ENCODE data around the gene GNA14. TPM values are rescaled to one million over a fixed set of nuclear protein-coding genes. Genes with fewer than 3 reads are reported as not detected.

GNA14 gene
- total and polyA plus RNA-seq, 2 donors (not counting 1 experiment from before 2014, with no cell fraction given), result 0.50 to 0.52 TPM

- Histone ChIP-seq H3K4me2 (ENCODE audit: extremely low read depth, insufficient read depth, low read length) (no peak overlapping the region), H3K9ac (ENCODE audit: insufficient read depth, low read length) (no peak overlapping the region), H2AFZ (ENCODE audit: low read length) (no peak overlapping the region), H3K27me3 (ENCODE audit: control insufficient read depth, insufficient read depth, low read length) (no peaks in the 10 kb centered on the region), H4K20me1 (ENCODE audit: control insufficient read depth, extremely low read depth, insufficient read depth, low read length) (no peaks in the 10 kb centered on the region), H3K4me1 (ENCODE audit: control insufficient read depth, extremely low read depth, insufficient read depth, low read length) (no peaks in the 10 kb centered on the region), H3K9me3 (ENCODE audit: control insufficient read depth, insufficient read depth, low read depth, low read length) (no peaks in the 10 kb centered on the region), H3K4me3 (replicated peaks in 1 of 4; ENCODE audit: control extremely low read depth in 1 of 4, insufficient read depth in 1 of 4, low read depth in 3 of 4, low read length in 4 of 4) (no peak overlapping the region), H3K36me3 (ENCODE audit: control insufficient read depth, insufficient read depth, low read length) (no peaks in the 10 kb centered on the region), H3K79me2 (ENCODE audit: control insufficient read depth, insufficient read depth, low read length) (no peaks in the 10 kb centered on the region), H3K27ac (ENCODE audit: insufficient read depth, low read length) (no peak overlapping the region)
- TF ChIP-seq CTCF (conservative IDR thresholded peaks at IDR 0.05 in 1 of 2, IDR thresholded peaks at IDR 0.05 in 1 of 2; ENCODE audit: low read depth in 1 of 2, low read length in 2 of 2) (no peak), EZH2 (IDR thresholded peaks at IDR 0.05; ENCODE audit: low read length, missing control alignments) (no peak)
- DNase-seq (ENCODE audit: low read depth in 2 of 2), result peak in 1 of 2 donors; percentile 82
Observed at GRCh38 chr9:77475641-77476473, 172.3 kb downstream of the GNA14 start.

- Histone ChIP-seq H3K27me3 (ENCODE audit: control insufficient read depth, insufficient read depth, low read length) (no peaks in the 10 kb centered on the region), H3K36me3 (ENCODE audit: control insufficient read depth, insufficient read depth, low read length) (no peaks in the 10 kb centered on the region), H3K4me1 (ENCODE audit: control insufficient read depth, extremely low read depth, insufficient read depth, low read length) (no peaks in the 10 kb centered on the region), H2AFZ (ENCODE audit: low read length) (no peak overlapping the region), H4K20me1 (ENCODE audit: control insufficient read depth, extremely low read depth, insufficient read depth, low read length) (no peaks in the 10 kb centered on the region), H3K9ac (ENCODE audit: insufficient read depth, low read length) (no peak overlapping the region), H3K4me3 (replicated peaks in 1 of 4; ENCODE audit: control extremely low read depth in 1 of 4, insufficient read depth in 1 of 4, low read depth in 3 of 4, low read length in 4 of 4) (no peak overlapping the region), H3K27ac (ENCODE audit: insufficient read depth, low read length) (no peak overlapping the region), H3K9me3 (ENCODE audit: control insufficient read depth, insufficient read depth, low read depth, low read length) (no peaks in the 10 kb centered on the region), H3K4me2 (ENCODE audit: extremely low read depth, insufficient read depth, low read length) (no peak overlapping the region), H3K79me2 (ENCODE audit: control insufficient read depth, insufficient read depth, low read length) (no peaks in the 10 kb centered on the region)
- TF ChIP-seq CTCF (conservative IDR thresholded peaks at IDR 0.05 in 1 of 2, IDR thresholded peaks at IDR 0.05 in 1 of 2; ENCODE audit: low read depth in 1 of 2, low read length in 2 of 2) (no peak), EZH2 (IDR thresholded peaks at IDR 0.05; ENCODE audit: low read length, missing control alignments) (no peak)
- DNase-seq (ENCODE audit: low read depth in 2 of 2), result no peak
Observed at GRCh38 chr9:77474936-77475335, 173.2 kb downstream of the GNA14 start.

DNA sequence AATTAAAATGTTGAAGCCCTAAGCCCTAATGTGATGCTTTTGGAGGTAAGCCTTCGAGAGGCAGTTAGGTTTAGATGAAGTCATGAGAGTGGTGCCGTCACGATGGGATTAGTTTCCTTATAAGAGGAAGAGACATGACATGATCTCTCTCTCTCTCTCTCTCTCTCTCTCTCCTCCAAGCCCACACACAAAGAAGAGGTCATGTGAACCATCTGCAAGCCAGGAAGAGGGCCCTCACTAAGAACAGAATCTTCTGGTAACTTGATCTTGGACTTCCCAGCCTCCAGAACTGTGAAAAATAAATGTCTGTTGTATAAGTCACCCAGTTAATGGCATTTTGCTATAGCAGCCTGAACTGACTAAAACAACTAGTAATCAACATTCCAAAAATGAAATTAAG lies 175.5 kb downstream of the GNA14 start:
- Histone ChIP-seq H3K27me3 (ENCODE audit: control insufficient read depth, insufficient read depth, low read length) (no peaks in the 10 kb centered on the region), H3K4me3 (replicated peaks in 1 of 4; ENCODE audit: control extremely low read depth in 1 of 4, insufficient read depth in 1 of 4, low read depth in 3 of 4, low read length in 4 of 4) (no peak overlapping the region), H3K27ac (ENCODE audit: insufficient read depth, low read length) (no peak overlapping the region), H3K4me1 (ENCODE audit: control insufficient read depth, extremely low read depth, insufficient read depth, low read length) (no peaks in the 10 kb centered on the region), H2AFZ (ENCODE audit: low read length) (no peak overlapping the region), H3K36me3 (ENCODE audit: control insufficient read depth, insufficient read depth, low read length) (no peaks in the 10 kb centered on the region), H3K4me2 (ENCODE audit: extremely low read depth, insufficient read depth, low read length) (no peak overlapping the region), H3K9ac (ENCODE audit: insufficient read depth, low read length) (no peak overlapping the region), H3K79me2 (ENCODE audit: control insufficient read depth, insufficient read depth, low read length) (no peaks in the 10 kb centered on the region), H4K20me1 (ENCODE audit: control insufficient read depth, extremely low read depth, insufficient read depth, low read length) (no peaks in the 10 kb centered on the region), H3K9me3 (ENCODE audit: control insufficient read depth, insufficient read depth, low read depth, low read length) (no peaks in the 10 kb centered on the region)
- no peak for TF ChIP-seq CTCF (conservative IDR thresholded peaks at IDR 0.05 in 1 of 2, IDR thresholded peaks at IDR 0.05 in 1 of 2; ENCODE audit: low read depth in 1 of 2, low read length in 2 of 2)
- TF ChIP-seq EZH2 (IDR thresholded peaks at IDR 0.05; ENCODE audit: low read length, missing control alignments), result no peak
- DNase-seq (ENCODE audit: low read depth in 2 of 2), result peak in 1 of 2 donors; percentile 44

Measured in fibroblast of lung (primary cell).